Right lung (tissue), 5 donors: ENCODE measurements around the gene COX18. TPM values are rescaled to one million over a fixed set of nuclear protein-coding genes. Genes with fewer than 3 reads are reported as not detected.

ENCODE experiments used
- polyA plus RNA-seq, 5 donors: library from polyadenylated mRNA; unstranded; fragments of 120-200 nt; gene quantifications; one replicate each; pipeline versions ENCODE4 v1.2.1 to v1.2.3, GENCODE V29; 2013; ENCODE audit warnings: inconsistent platforms in 1 of 5, low replicate concordance in 1 of 5; ENCODE audit not compliant: insufficient read length in 5 of 5, insufficient read depth in 1 of 5

The COX18 gene
- polyA plus RNA-seq, 5 donors: 14.8 to 19.6 (median 16.8) TPM

Other genes with a start within 250 kb of the COX18 start
- gene ANKRD17, start 189.1 kb upstream of the COX18 start, polyA plus RNA-seq: 10 to 100 TPM; 56.3 to 77.7 (median 72.7) TPM